Measurements from ENCODE around the gene FOCAD. TPM values are rescaled to one million over a fixed set of nuclear protein-coding genes. Genes with fewer than 3 reads are reported as not detected.
"Not testable (repeated sequence)": the region's sequence is repeated elsewhere in the genome, so short reads cannot be mapped to it uniquely, and the experiment has no call there.

FOCAD gene
- total and polyA plus RNA-seq, 2 experiments from 2014 or later = 20.8 to 67.4 TPM

DNA sequence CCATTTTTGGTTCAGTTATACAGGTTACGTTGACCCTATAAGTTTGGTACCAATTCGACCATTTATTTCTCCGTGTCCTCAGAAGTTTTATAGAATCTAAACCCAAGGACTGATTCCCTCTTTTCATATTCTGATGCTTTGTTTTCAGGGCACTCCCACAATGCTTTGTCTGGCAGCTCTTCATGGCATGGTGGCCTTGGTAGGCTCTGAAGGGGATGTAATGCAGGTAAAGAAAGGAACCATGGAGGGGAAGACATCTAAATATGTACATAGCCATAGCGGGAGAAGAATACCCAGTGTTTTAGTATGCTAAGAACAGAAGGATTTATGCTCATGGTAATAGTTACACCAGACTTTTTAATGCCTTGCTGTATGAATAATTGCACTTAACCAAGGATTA is 264.6 kb downstream of the FOCAD start:
- no peak for DNase-seq
- Histone ChIP-seq H3F3A (ENCODE audit: insufficient read depth) (no peaks in the 10 kb centered on the region), H3K4me2 (ENCODE audit: unreplicated experiment) (no peak overlapping the region), H3K4me1 (ENCODE audit: insufficient read depth) (no peaks in the 10 kb centered on the region), H4K20me1 (ENCODE audit: insufficient read depth) (no peaks in the 10 kb centered on the region), H3K36me3 (ENCODE audit: low read depth) (peaks cover 21% of the 10 kb centered on the region; the same call in 1 of the 2 replicates), H3K27me3 (replicated peaks; ENCODE audit: insufficient read depth) (no peaks in the 10 kb centered on the region), H3K9me2 (ENCODE audit: insufficient read depth) (no peaks in the 10 kb centered on the region), H3K79me2 (ENCODE audit: insufficient read depth) (no peaks in the 10 kb centered on the region), H3K27ac (no peak overlapping the region), H3K4me3 (no peak overlapping the region), H2AFZ (no peak overlapping the region), H3K9me3 (ENCODE audit: low read depth) (no peaks in the 10 kb centered on the region), H3K9ac (no peak overlapping the region)
- in situ Hi-C loops (cut with MboI) = loop anchor here (10.0 to 25.0 kb wide), 3 partner anchors 324 to 1036 kb away; partner anchors contain the start of gene MLLT3
- TF ChIP-seq EZH2phosphoT487 (IDR thresholded peaks at IDR 0.05; ENCODE audit: insufficient read depth, low read depth) (no peak), EZH2 (IDR thresholded peaks at IDR 0.05; ENCODE audit: insufficient read depth, poor library complexity, severe bottlenecking) (no peak)
- 84 to 86% methylated on average over 4 of the region's 4 CpGs for WGBS, 2 experiments (ENCODE audit: low coverage in 1 of 2, low lambda C conversion rate in 2 of 2, missing lambda C conversion rate in 2 of 2)

GRCh38 chr9:20950707-20951106 is 266.6 kb downstream of the FOCAD start:
- in situ Hi-C loops (cut with MboI) = no loop called here

GRCh38 chr9:20962536-20963225 is 278.6 kb downstream of the FOCAD start:
- H3K4me2 ChIP-seq (ENCODE audit: unreplicated experiment) = no peak overlapping the region
- TF ChIP-seq EZH2phosphoT487 (IDR thresholded peaks at IDR 0.05; ENCODE audit: insufficient read depth, low read depth) = no peak
- TF ChIP-seq EZH2 (IDR thresholded peaks at IDR 0.05; ENCODE audit: insufficient read depth, poor library complexity, severe bottlenecking) = no peak
- WGBS, 2 experiments (ENCODE audit: low coverage in 1 of 2, low lambda C conversion rate in 2 of 2, missing lambda C conversion rate in 2 of 2) = 56 to 63% methylated on average over 4 of the region's 4 CpGs
- H4K20me1 ChIP-seq (ENCODE audit: insufficient read depth) = no peaks in the 10 kb centered on the region
- no peak overlapping the region for H2AFZ ChIP-seq
- in situ Hi-C loops (cut with MboI) = no loop called here
- no peak overlapping the region for H3K27ac ChIP-seq
- H3K4me1 ChIP-seq (ENCODE audit: insufficient read depth) = 0 out of 2 replicates have a peak, but pooled peaks cover 7% of the 10 kb centered on the region
- H3K27me3 ChIP-seq (replicated peaks; ENCODE audit: insufficient read depth) = no peaks in the 10 kb centered on the region
- H3F3A ChIP-seq (ENCODE audit: insufficient read depth) = no peaks in the 10 kb centered on the region
- H3K4me3 ChIP-seq = no peak overlapping the region
- no peaks in the 10 kb centered on the region for H3K79me2 ChIP-seq (ENCODE audit: insufficient read depth)
- no peak overlapping the region for H3K9ac ChIP-seq
- DNase-seq = no peak
- H3K9me2 ChIP-seq (ENCODE audit: insufficient read depth) = no peaks in the 10 kb centered on the region
- H3K9me3 ChIP-seq (ENCODE audit: low read depth) = no peaks in the 10 kb centered on the region
- H3K36me3 ChIP-seq (ENCODE audit: low read depth) = no peaks in the 10 kb centered on the region; the same call in 1 of the 2 replicates

More at GRCh38 chr9:20950707-20951106, 266.6 kb downstream of the FOCAD start:
- H3F3A ChIP-seq (ENCODE audit: insufficient read depth) = no peaks in the 10 kb centered on the region
- H3K9me3 ChIP-seq (ENCODE audit: low read depth) = no peaks in the 10 kb centered on the region
- no peak for TF ChIP-seq EZH2 (IDR thresholded peaks at IDR 0.05; ENCODE audit: insufficient read depth, poor library complexity, severe bottlenecking)
- TF ChIP-seq EZH2phosphoT487 (IDR thresholded peaks at IDR 0.05; ENCODE audit: insufficient read depth, low read depth) = no peak
- H3K4me3 ChIP-seq = no peak overlapping the region
- peaks cover 14% of the 10 kb centered on the region; the same call in 1 of the 2 replicates for H3K36me3 ChIP-seq (ENCODE audit: low read depth)
- H3K27me3 ChIP-seq (replicated peaks; ENCODE audit: insufficient read depth) = no peaks in the 10 kb centered on the region
- H3K4me1 ChIP-seq (ENCODE audit: insufficient read depth) = no peaks in the 10 kb centered on the region
- H3K9ac ChIP-seq = no peak overlapping the region
- no peak overlapping the region for H3K27ac ChIP-seq
- 98 to 100% methylated on average over 2 of the region's 2 CpGs for WGBS, 2 experiments (ENCODE audit: low coverage in 1 of 2, low lambda C conversion rate in 2 of 2, missing lambda C conversion rate in 2 of 2)
- H3K4me2 ChIP-seq (ENCODE audit: unreplicated experiment) = no peak overlapping the region
- no peaks in the 10 kb centered on the region for H3K79me2 ChIP-seq (ENCODE audit: insufficient read depth)
- no peak overlapping the region for H2AFZ ChIP-seq
- no peak for DNase-seq
- no peaks in the 10 kb centered on the region for H3K9me2 ChIP-seq (ENCODE audit: insufficient read depth)
- no peaks in the 10 kb centered on the region for H4K20me1 ChIP-seq (ENCODE audit: insufficient read depth)

GRCh38 chr9:20972684-20973083 is 288.6 kb downstream of the FOCAD start:
- Histone ChIP-seq H3K4me2 (ENCODE audit: unreplicated experiment) (no peak overlapping the region), H3K9ac (no peak overlapping the region), H2AFZ (no peak overlapping the region), H3K27me3 (replicated peaks; ENCODE audit: insufficient read depth) (no peaks in the 10 kb centered on the region), H3K27ac (no peak overlapping the region), H4K20me1 (ENCODE audit: insufficient read depth) (no peaks in the 10 kb centered on the region; the same call in 1 of the 2 replicates), H3K79me2 (ENCODE audit: insufficient read depth) (no peaks in the 10 kb centered on the region), H3K9me3 (ENCODE audit: low read depth) (no peaks in the 10 kb centered on the region), H3K4me1 (ENCODE audit: insufficient read depth) (no peaks in the 10 kb centered on the region), H3K36me3 (ENCODE audit: low read depth) (peaks cover 11% of the 10 kb centered on the region; the same call in 1 of the 2 replicates), H3F3A (ENCODE audit: insufficient read depth) (no peaks in the 10 kb centered on the region), H3K4me3 (no peak overlapping the region), H3K9me2 (ENCODE audit: insufficient read depth) (no peaks in the 10 kb centered on the region)
- in situ Hi-C loops (cut with MboI) = no loop called here
- 90% methylated on average over 1 of the region's 1 CpG for WGBS, 2 experiments (ENCODE audit: low coverage in 1 of 2, low lambda C conversion rate in 2 of 2, missing lambda C conversion rate in 2 of 2)
- DNase-seq = no peak
- TF ChIP-seq EZH2phosphoT487 (IDR thresholded peaks at IDR 0.05; ENCODE audit: insufficient read depth, low read depth) (no peak), EZH2 (IDR thresholded peaks at IDR 0.05; ENCODE audit: insufficient read depth, poor library complexity, severe bottlenecking) (no peak)

GRCh38 chr9:20973246-20973947 is 289.3 kb downstream of the FOCAD start:
- DNase-seq = not testable (repeated sequence)

DNA sequence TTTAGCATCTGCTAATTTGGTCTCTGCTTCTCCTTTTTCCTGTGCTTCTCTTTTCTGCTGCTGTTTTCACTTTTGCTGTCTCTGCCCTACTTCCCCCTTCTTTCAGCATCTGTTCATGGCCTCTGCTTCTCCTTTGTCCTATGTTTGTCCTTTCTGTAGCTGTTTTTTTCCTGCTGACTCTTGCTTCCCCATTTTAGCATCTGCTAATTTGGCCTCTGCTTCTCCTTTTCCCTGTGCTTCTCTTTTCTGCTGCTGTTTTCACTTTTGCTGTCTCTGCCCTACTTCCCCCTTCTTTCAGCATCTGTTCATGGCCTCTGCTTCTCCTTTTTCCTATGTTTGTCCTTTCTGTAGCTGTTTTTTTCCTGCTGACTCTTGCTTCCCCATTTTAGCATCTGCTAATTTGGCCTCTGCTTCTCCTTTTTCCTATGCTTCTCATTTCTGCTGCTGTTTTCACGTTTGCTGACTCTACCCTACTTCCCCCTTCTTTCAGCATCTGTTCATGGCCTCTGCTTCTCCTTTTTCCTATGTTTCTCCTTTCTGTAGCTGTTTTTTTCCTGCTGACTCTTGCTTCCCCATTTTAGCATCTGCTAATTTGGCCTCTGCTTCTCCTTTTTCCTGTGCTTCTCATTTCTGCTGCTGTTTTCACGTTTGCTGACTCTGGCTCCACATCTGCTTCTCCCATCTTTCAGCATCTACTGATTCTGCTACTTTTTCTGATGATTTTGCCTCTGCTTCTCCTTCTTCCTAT is 290.3 kb downstream of the FOCAD start:
- H3K27ac ChIP-seq; H3K4me2 ChIP-seq (ENCODE audit: unreplicated experiment); H3K4me1 ChIP-seq (ENCODE audit: insufficient read depth); H3K9me3 ChIP-seq (ENCODE audit: low read depth); H3K9me2 ChIP-seq (ENCODE audit: insufficient read depth); in situ Hi-C loops (cut with MboI); H2AFZ ChIP-seq; H3K79me2 ChIP-seq (ENCODE audit: insufficient read depth); DNase-seq; H4K20me1 ChIP-seq (ENCODE audit: insufficient read depth); H3K27me3 ChIP-seq (replicated peaks; ENCODE audit: insufficient read depth); H3F3A ChIP-seq (ENCODE audit: insufficient read depth); H3K4me3 ChIP-seq; H3K9ac ChIP-seq: not testable (repeated sequence)
- WGBS, 2 experiments (ENCODE audit: low coverage in 1 of 2, low lambda C conversion rate in 2 of 2, missing lambda C conversion rate in 2 of 2) = 78 to 89% methylated on average over 2 of the region's 2 CpGs
- peaks cover 11% of the 10 kb centered on the region; the same call in 1 of the 2 replicates for H3K36me3 ChIP-seq (ENCODE audit: low read depth)

More at GRCh38 chr9:20973246-20973947, 289.3 kb downstream of the FOCAD start:
- H3K79me2 ChIP-seq (ENCODE audit: insufficient read depth); H3K4me2 ChIP-seq (ENCODE audit: unreplicated experiment); H3F3A ChIP-seq (ENCODE audit: insufficient read depth); H4K20me1 ChIP-seq (ENCODE audit: insufficient read depth); H3K9ac ChIP-seq; in situ Hi-C loops (cut with MboI); H3K9me2 ChIP-seq (ENCODE audit: insufficient read depth); H3K27me3 ChIP-seq (replicated peaks; ENCODE audit: insufficient read depth); H3K4me1 ChIP-seq (ENCODE audit: insufficient read depth); H3K4me3 ChIP-seq; H3K9me3 ChIP-seq (ENCODE audit: low read depth); H3K27ac ChIP-seq; H2AFZ ChIP-seq: not testable (repeated sequence)
- WGBS, 2 experiments (ENCODE audit: low coverage in 1 of 2, low lambda C conversion rate in 2 of 2, missing lambda C conversion rate in 2 of 2) = 85 to 91% methylated on average over 1 to 2 of the region's 2 CpGs
- peaks cover 11% of the 10 kb centered on the region; the same call in 1 of the 2 replicates for H3K36me3 ChIP-seq (ENCODE audit: low read depth)

All from GM23248 (cell line).